GM12878 (cell line): ENCODE data around the gene COL6A6. TPM values are rescaled to one million over a fixed set of nuclear protein-coding genes. Genes with fewer than 3 reads are reported as not detected.

ENCODE experiments used
- ATAC-seq: fragments of 200-7000 bp; cut with Tn5 transposase; 3 replicates; pipeline ENCODE4 v1.9.1; 2020; ENCODE audit warnings: mild to moderate bottlenecking, moderate library complexity
- BruUV-seq: library from RNA; stranded (reverse); fragments of 400-500 nt; replicated peaks from 2 replicates; lab custom pipeline; 2021; lab: Mats Ljungman, UMichigan
- CTCF ChIA-PET: fragments of 300-600 bp; sonication (Branson Sonifier 250); formaldehyde crosslinking; extraction: SDS; loops from one replicate; lab custom pipeline; 2021; ENCODE audit warnings: inconsistent platforms; lab: Yijun Ruan, JAX
- POLR2A ChIA-PET: fragments of 350-600 bp; formaldehyde crosslinking; extraction: SDS; loops from one replicate; lab custom pipeline; 2021; ENCODE audit warnings: inconsistent platforms; lab: Charles Lee
- RAD21 ChIA-PET: fragments of 300-600 bp; sonication (Branson Sonifier 250); formaldehyde crosslinking; loops from one replicate; lab custom pipeline; 2023; ENCODE audit warnings: antibody characterized with exemption; ENCODE audit not compliant: unreplicated experiment; lab: Charles Lee
- SMC1A ChIA-PET: fragments of 300-600 bp; sonication (Branson Sonifier 250); formaldehyde crosslinking; loops from one replicate; lab custom pipeline; 2023; ENCODE audit not compliant: unreplicated experiment, uncharacterized antibody; lab: Charles Lee
- DNase-seq: peaks from one replicate; pipeline ENCODE4 v3.0.0-alpha.2; 2011; ENCODE audit warnings: low read depth, low spot score
- FAIRE-seq: peaks from 3 replicates; lab custom pipeline; 2011; peaks lifted over from hg19 to GRCh38; lab: Jason Lieb, UNC
- H2AFZ ChIP-seq: 2 replicates; pipeline ENCODE4 v1.6.0; 2011; ENCODE audit warnings: low read depth, low read length, control low read depth; ENCODE audit not compliant: control insufficient read depth
- H3K27ac ChIP-seq: 2 replicates; pipeline ENCODE4 v1.5.1; 2011; ENCODE audit warnings: control low read depth; ENCODE audit not compliant: control insufficient read depth, insufficient read depth
- H3K27me3 ChIP-seq, 2 experiments: replicated peaks in 1 of 2; 2 replicates each; pipeline versions ENCODE4 v1.6.0 to v1.6.1; 2011; ENCODE audit warnings: low read length in 1 of 2; ENCODE audit not compliant: control insufficient read depth in 2 of 2, insufficient read depth in 2 of 2
- H3K36me3 ChIP-seq, 2 experiments: 2 replicates each; pipeline ENCODE4 v1.5.1; 2011; ENCODE audit warnings: low read length in 1 of 2; ENCODE audit not compliant: control insufficient read depth in 2 of 2, insufficient read depth in 2 of 2
- H3K4me1 ChIP-seq: 2 replicates; pipeline ENCODE4 v1.6.1; 2011; ENCODE audit warnings: mild to moderate bottlenecking, low read length, moderate library complexity, mixed read lengths; ENCODE audit not compliant: control insufficient read depth, insufficient read depth
- H3K4me2 ChIP-seq: 2 replicates; pipeline ENCODE4 v1.6.0; 2011; ENCODE audit warnings: control low read depth; ENCODE audit not compliant: control insufficient read depth, insufficient read depth
- H3K4me3 ChIP-seq: fragments of 200-600 bp; sonication (generic); 2 replicates; pipeline ENCODE4 v1.5.1; 2016
- H3K79me2 ChIP-seq: 2 replicates; pipeline ENCODE4 v1.6.0; 2011; ENCODE audit warnings: low read length; ENCODE audit not compliant: control insufficient read depth, insufficient read depth
- H3K9ac ChIP-seq: 2 replicates; pipeline ENCODE4 v1.8.0; 2011; ENCODE audit warnings: low read length, control low read depth, mixed read lengths; ENCODE audit not compliant: control insufficient read depth, insufficient read depth
- H3K9me3 ChIP-seq: replicated peaks from 3 replicates; pipeline ENCODE4 v1.5.1; 2011; ENCODE audit warnings: mild to moderate bottlenecking, low read length; ENCODE audit not compliant: control insufficient read depth, insufficient read depth
- H4K20me1 ChIP-seq: 2 replicates; pipeline ENCODE4 v1.6.0; 2011; ENCODE audit not compliant: control insufficient read depth, insufficient read depth
- CBX5 ChIP-seq: sonication (generic); IDR thresholded peaks from 2 replicates; pipeline ENCODE4 v1.6.1; 2016; ENCODE audit warnings: low read depth, moderate library complexity, mild to moderate bottlenecking, inconsistent platforms
- DPF2 ChIP-seq: fragments of 450-650 bp; IDR thresholded peaks from 2 replicates; pipeline ENCODE4 v1.6.1; 2017; ENCODE audit warnings: mild to moderate bottlenecking
- FOXK2 ChIP-seq: fragments of 450-650 bp; IDR thresholded peaks from 2 replicates; pipeline ENCODE4 v1.6.1; 2017; ENCODE audit warnings: mild to moderate bottlenecking, moderate library complexity
- HCFC1 ChIP-seq: fragments of 150-350 bp; IDR thresholded peaks from 2 replicates; pipeline ENCODE4 v1.6.1; 2014; ENCODE audit warnings: low read length
- HDAC2 ChIP-seq: fragments of 200-600 bp; sonication (generic); IDR thresholded peaks from 2 replicates; pipeline ENCODE4 v1.6.1; 2017
- HDGF ChIP-seq: fragments of 450-650 bp; IDR thresholded peaks from 2 replicates; pipeline ENCODE4 v1.6.1; 2016; ENCODE audit warnings: antibody characterized with exemption
- PML ChIP-seq: IDR thresholded peaks from 2 replicates; pipeline ENCODE4 v1.6.1; 2012; ENCODE audit warnings: low read length, inconsistent platforms
- POLR2AphosphoS5 ChIP-seq: IDR thresholded peaks from 2 replicates; pipeline ENCODE4 v1.6.1; 2011; ENCODE audit warnings: mild to moderate bottlenecking, low read length, inconsistent platforms
- POU2F2 ChIP-seq: IDR thresholded peaks from 3 replicates; pipeline ENCODE4 v1.6.1; 2011; ENCODE audit warnings: low read depth, mild to moderate bottlenecking, low read length, borderline replicate concordance
- SMC3 ChIP-seq: IDR thresholded peaks from 2 replicates; pipeline ENCODE4 v1.6.1; 2011; ENCODE audit warnings: low read length, improper control_type of control experiment, borderline replicate concordance
- SPI1 ChIP-seq: IDR thresholded peaks from 2 replicates; pipeline ENCODE4 v1.6.1; 2011; ENCODE audit warnings: low read depth, mild to moderate bottlenecking, low read length, moderate library complexity, borderline replicate concordance; ENCODE audit not compliant: insufficient read depth
- WGBS: methylation state at CpG from one replicate; pipeline ENCODE4 v1.1.6; 2016; ENCODE audit warnings: low lambda C conversion rate; ENCODE audit not compliant: insufficient replicate concordance, insufficient coverage; ENCODE audit errors: missing lambda C conversion rate; 5-methylcytosine and 5-hydroxymethylcytosine counted together
- in situ Hi-C: fragments of 300-500 bp; cut with MboI; formaldehyde crosslinking; loops from 9 replicates; pipeline ENCODE4 v1.14.3; 2018; ENCODE audit warnings: mixed read lengths
- intact Hi-C: fragments of 100-400 bp; cut with micrococcal nuclease; formaldehyde crosslinking; loops from one replicate; pipeline ENCODE4 v1.14.2; 2022; ENCODE audit not compliant: unreplicated experiment
- polyA plus RNA-seq, 11 experiments: library from polyadenylated mRNA; depleted of rRNA in 4 of 11; unstranded in 6 of 11; stranded (reverse) in 5 of 11; fragments of >200 nt; fragmentation: Nextera tagmentation in 4 of 11; fragmentation: Illumina TruSeq in 1 of 11; extraction: Ambion mirVana in 4 of 11; extraction: Trizol in 1 of 11; gene quantifications; 1 replicate in 1 of 11; 2 replicates in 10 of 11; pipeline versions ENCODE4 v1.2.1 to v1.2.3, GENCODE V29; 2011 to 2016; ENCODE audit warnings: inconsistent platforms in 2 of 11, missing spikeins in 2 of 11, low read depth in 1 of 11
- total RNA-seq, 4 experiments: library from RNA; depleted of rRNA in 3 of 4; stranded (reverse); fragments of >200 nt in 3 of 4; fragmentation: Illumina TruSeq in 1 of 4; extraction: Trizol in 1 of 4; gene quantifications; 2 replicates each; pipeline versions ENCODE4 v1.2.1 to v1.2.3, GENCODE V29; 2013 to 2021
- TF ChIP-seq, protein P1 (sequence below): IDR thresholded peaks from 2 replicates; pipeline ENCODE4 v1.6.1; 2012; ENCODE audit warnings: low read depth, low read length, improper control_type of control experiment
- TF ChIP-seq, protein P2 (sequence below): fragments of 450-650 bp; IDR thresholded peaks from 2 replicates; pipeline ENCODE4 v1.6.1; 2016; ENCODE audit warnings: mild to moderate bottlenecking
- TF ChIP-seq, protein P3 (sequence below): IDR thresholded peaks from 2 replicates; pipeline ENCODE4 v1.6.1; 2012; ENCODE audit warnings: low read depth, low read length, improper control_type of control experiment

COL6A6 gene
- total and polyA plus RNA-seq, 10 of the 15 experiments (the other 5 are each of a cell fraction or from before 2014, with no cell fraction given): 0.01 to 0.02 TPM; not detected in 8

DNA sequence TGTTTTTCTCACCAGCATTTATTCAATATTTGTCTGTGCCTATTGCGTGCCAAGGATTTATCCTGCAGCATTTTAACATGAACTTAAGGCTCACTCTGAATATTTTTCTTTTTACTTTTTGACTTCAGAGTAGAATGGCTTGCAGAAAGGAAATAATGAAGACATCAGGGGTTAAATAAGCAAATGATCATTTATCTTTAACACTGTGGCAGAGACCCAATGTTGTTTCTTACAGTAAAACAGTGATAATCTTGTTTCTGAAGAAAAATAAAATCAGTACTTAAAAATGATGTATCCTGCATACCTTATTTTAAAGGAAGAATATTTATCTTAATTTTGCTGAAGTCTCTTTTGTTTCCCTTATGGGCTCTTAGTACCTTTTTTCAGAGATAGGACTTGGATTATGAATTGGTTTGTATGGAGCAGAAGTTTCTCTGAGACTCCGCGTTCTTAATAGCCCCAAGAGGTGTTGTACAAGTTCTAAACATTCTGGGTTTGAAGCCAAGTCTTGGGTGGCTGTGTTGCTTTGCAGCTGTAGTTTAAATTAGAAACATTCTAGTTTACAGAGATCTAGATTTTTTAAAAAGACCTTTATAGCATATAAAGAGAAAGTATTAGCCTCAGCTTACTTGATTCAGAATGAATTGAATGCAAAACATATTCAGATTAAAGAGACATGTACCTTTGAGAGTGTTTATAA is 40.5 kb downstream of the COL6A6 start (continued):
- TF ChIP-seq SMC3: no peak
- TF ChIP-seq SPI1: no peak

DNA sequence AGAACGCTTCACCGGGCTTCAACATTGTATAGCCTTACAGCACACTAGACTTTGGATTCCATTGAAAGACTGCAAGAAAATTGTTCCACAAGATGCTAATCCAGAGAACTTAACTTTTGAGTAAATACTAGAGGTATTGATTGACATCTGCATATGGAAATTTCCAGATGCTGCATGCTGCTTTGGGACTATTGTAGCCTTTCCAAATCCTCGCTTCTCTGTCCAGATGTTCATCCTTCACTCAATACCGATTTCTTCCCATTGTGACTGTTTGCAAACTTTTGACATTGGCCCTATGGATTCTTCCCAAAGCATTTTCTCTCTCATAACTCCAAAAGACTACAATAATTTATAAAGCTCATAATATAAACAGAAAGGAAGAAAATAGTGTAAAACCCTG is 41.4 kb downstream of the COL6A6 start:
- Histone ChIP-seq H4K20me1 (no peaks in the 10 kb centered on the region), H3K79me2 (no peaks in the 10 kb centered on the region), H3K4me2 (no peak overlapping the region), H3K36me3 (no peaks in the 10 kb centered on the region), H3K9ac (no peak overlapping the region), H3K4me1 (no peaks in the 10 kb centered on the region), H3K27me3 (no peaks in the 10 kb centered on the region; a peak in 2 of 4 replicates), H3K27ac (no peak overlapping the region), H3K4me3 (no peak overlapping the region), H3K9me3 (no peaks in the 10 kb centered on the region), H2AFZ (no peak overlapping the region)
- CTCF ChIA-PET: no interaction called here
- no peak for TF ChIP-seq POLR2AphosphoS5
- TF ChIP-seq HDAC2: no peak
- TF ChIP-seq CBX5: no peak
- POLR2A ChIA-PET: no interaction called here
- WGBS: 24% methylated on average over 4 of the region's 4 CpGs
- ATAC-seq: no peak
- DNase-seq: no peak
- intact Hi-C loops (no loop called here), in situ Hi-C loops (no loop called here)
- no peak for FAIRE-seq
- BruUV-seq: no TSS peak
- RAD21 ChIA-PET: no interaction called here
- SMC1A ChIA-PET: no interaction called here

DNA sequence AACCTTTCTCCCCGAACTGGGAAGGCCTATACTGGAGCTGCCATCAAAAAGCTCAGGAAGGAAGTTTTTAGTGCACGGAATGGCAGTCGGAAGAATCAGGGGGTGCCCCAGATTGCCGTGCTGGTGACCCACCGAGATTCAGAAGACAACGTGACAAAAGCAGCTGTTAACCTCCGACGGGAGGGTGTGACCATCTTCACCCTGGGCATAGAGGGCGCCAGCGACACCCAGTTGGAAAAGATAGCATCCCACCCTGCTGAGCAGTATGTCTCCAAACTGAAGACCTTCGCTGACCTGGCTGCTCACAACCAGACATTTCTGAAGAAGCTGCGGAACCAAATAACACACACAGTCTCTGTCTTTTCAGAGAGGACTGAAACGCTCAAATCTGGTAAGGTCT is 48.2 kb downstream of the COL6A6 start:
- no peak overlapping the region for H2AFZ ChIP-seq
- H3K4me1 ChIP-seq: no peaks in the 10 kb centered on the region
- in situ Hi-C loops (no loop called here), intact Hi-C loops (no loop called here)
- no peaks in the 10 kb centered on the region for H3K79me2 ChIP-seq
- no TSS peak for BruUV-seq
- peaks cover 0 to 4% of the 10 kb centered on the region in 2 experiments; a peak in 1 of 4 replicates for H3K27me3 ChIP-seq
- H3K4me3 ChIP-seq: no peak overlapping the region
- H3K36me3 ChIP-seq: no peaks in the 10 kb centered on the region
- no peak overlapping the region for H3K4me2 ChIP-seq
- POLR2A ChIA-PET: no interaction called here
- CTCF ChIA-PET: no interaction called here
- DNase-seq (no peak), FAIRE-seq (no peak), ATAC-seq (no peak)
- H3K27ac ChIP-seq: no peak overlapping the region
- no peaks in the 10 kb centered on the region for H4K20me1 ChIP-seq
- SMC1A ChIA-PET: interaction anchor here (0.6 kb wide), 1 partner anchor 35 kb away, joined by 3 read pairs; no protein-coding TSS in a partner anchor
- H3K9ac ChIP-seq: no peak overlapping the region
- 44% methylated on average over 13 of the region's 13 CpGs for WGBS
- H3K9me3 ChIP-seq: no peaks in the 10 kb centered on the region
- RAD21 ChIA-PET: no interaction called here
- TF ChIP-seq DPF2: no peak
- no peak for TF ChIP-seq FOXK2
- TF ChIP-seq PML: no peak
- TF ChIP-seq, protein P1, sequence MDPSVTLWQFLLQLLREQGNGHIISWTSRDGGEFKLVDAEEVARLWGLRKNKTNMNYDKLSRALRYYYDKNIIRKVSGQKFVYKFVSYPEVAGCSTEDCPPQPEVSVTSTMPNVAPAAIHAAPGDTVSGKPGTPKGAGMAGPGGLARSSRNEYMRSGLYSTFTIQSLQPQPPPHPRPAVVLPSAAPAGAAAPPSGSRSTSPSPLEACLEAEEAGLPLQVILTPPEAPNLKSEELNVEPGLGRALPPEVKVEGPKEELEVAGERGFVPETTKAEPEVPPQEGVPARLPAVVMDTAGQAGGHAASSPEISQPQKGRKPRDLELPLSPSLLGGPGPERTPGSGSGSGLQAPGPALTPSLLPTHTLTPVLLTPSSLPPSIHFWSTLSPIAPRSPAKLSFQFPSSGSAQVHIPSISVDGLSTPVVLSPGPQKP: no peak
- TF ChIP-seq HDGF: no peak
- no peak for TF ChIP-seq POU2F2
- TF ChIP-seq, protein P2, sequence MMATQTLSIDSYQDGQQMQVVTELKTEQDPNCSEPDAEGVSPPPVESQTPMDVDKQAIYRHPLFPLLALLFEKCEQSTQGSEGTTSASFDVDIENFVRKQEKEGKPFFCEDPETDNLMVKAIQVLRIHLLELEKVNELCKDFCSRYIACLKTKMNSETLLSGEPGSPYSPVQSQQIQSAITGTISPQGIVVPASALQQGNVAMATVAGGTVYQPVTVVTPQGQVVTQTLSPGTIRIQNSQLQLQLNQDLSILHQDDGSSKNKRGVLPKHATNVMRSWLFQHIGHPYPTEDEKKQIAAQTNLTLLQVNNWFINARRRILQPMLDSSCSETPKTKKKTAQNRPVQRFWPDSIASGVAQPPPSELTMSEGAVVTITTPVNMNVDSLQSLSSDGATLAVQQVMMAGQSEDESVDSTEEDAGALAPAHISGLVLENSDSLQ: no peak
- TF ChIP-seq, protein P3, sequence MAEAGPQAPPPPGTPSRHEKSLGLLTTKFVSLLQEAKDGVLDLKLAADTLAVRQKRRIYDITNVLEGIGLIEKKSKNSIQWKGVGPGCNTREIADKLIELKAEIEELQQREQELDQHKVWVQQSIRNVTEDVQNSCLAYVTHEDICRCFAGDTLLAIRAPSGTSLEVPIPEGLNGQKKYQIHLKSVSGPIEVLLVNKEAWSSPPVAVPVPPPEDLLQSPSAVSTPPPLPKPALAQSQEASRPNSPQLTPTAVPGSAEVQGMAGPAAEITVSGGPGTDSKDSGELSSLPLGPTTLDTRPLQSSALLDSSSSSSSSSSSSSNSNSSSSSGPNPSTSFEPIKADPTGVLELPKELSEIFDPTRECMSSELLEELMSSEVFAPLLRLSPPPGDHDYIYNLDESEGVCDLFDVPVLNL: no peak
- TF ChIP-seq HCFC1: no peak
